CD4-positive, alpha-beta T cell treated with Interleukin-21 for 1 hour (primary cell): ENCODE data around the gene ING5.

Experiments
- DNase-seq: peaks from one replicate; pipeline ENCODE4 v3.0.0-alpha.2; 2020

The ING5 gene

DNA sequence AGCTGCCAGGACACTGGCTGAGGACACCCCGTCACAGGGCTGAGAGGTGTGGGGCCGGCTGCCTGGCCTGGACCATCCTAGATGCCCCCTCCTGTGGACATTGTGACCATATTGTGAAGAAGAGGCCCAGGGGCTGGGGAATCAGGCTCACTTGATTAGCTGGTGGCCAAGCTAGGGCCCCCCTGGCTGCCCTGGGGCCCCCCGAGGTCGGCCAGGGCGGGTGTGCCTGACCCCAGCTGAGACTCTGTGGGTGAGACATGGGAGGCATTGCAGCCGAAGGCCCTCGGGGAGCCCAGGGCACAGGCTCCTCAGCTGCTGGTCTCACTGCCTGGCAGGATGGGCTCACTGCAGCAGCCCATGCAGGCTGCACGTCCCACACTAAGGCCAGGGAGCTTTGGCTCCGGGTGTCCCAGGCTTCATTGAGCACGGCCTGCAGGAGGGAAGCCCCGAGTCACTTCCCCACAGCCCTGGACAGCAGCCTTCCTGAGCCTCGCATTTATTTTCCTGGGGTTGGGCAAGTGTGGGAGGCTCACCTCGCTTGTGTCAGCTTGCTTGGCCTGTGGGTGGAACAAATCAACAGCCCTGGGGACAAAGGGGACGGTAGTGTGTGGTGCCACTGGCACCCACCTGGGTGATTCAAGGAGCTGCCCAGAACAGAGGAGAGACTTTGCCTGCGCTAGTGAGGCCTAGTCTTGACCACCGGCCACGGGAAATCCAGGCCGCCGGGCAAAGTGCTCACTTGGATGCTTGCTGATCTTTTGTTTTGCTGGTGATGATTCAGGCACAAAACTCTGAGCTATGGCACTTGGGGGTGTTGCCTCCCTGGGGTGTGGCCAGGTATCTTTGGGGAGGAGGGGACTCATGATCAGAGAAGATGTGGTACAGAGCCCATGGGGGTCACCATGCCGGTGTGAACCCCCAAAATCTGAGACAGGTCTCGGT lies 76.1 kb downstream of the ING5 start:
- DNase-seq, result no peak
